Panc1 (cell line): ENCODE results near the gene KMT2D. TPM values are rescaled to one million over a fixed set of nuclear protein-coding genes. Genes with fewer than 3 reads are reported as not detected.

Experiments used
- ATAC-seq: fragments of 200-7000 bp; cut with Tn5 transposase; 2 replicates; pipeline ENCODE4 v1.9.1; 2020; ENCODE audit warnings: mild to moderate bottlenecking, moderate library complexity
- BruUV-seq: library from RNA; stranded (reverse); fragments of 400-500 nt; replicated peaks from 2 replicates; lab custom pipeline; 2021; lab: Mats Ljungman, UMichigan
- CTCF ChIA-PET: fragments of 300-600 bp; sonication (Branson Sonifier 250); formaldehyde crosslinking; loops from one replicate; lab custom pipeline; 2022; ENCODE audit warnings: antibody characterized with exemption; lab: Charles Lee
- POLR2A ChIA-PET: fragments of 300-600 bp; sonication (Branson Sonifier 250); formaldehyde crosslinking; loops from one replicate; lab custom pipeline; 2022; ENCODE audit warnings: antibody characterized with exemption; lab: Charles Lee
- DNase-seq: peaks from one replicate; pipeline ENCODE4 v3.0.0-alpha.2; 2010; ENCODE audit warnings: low read depth, low spot score
- H3K27ac ChIP-seq: 2 replicates; pipeline ENCODE4 v1.5.1; 2011; ENCODE audit warnings: mild to moderate bottlenecking, low read length, inconsistent platforms
- H3K27me3 ChIP-seq: fragments of 200-500 bp; sonication (Bioruptor generic); 2 replicates; pipeline ENCODE4 v1.6.0; 2014; ENCODE audit warnings: low read length, inconsistent platforms; ENCODE audit not compliant: control insufficient read depth, insufficient read depth
- H3K36me3 ChIP-seq: fragments of 200-500 bp; sonication (Bioruptor generic); 2 replicates; pipeline ENCODE4 v1.5.1; 2014; ENCODE audit warnings: inconsistent platforms, mild to moderate bottlenecking, low read length, moderate library complexity; ENCODE audit not compliant: control insufficient read depth, insufficient read depth
- H3K4me1 ChIP-seq: 2 replicates; pipeline ENCODE4 v1.5.1; 2011; ENCODE audit warnings: inconsistent platforms, mild to moderate bottlenecking, low read length, moderate library complexity; ENCODE audit not compliant: control insufficient read depth, insufficient read depth
- H3K4me3 ChIP-seq, 2 experiments: 2 replicates each; pipeline ENCODE4 v1.5.1; 2011 to 2012; ENCODE audit warnings: low read depth in 2 of 2, low read length in 2 of 2, mild to moderate bottlenecking in 2 of 2, inconsistent platforms in 1 of 2, moderate library complexity in 1 of 2
- H3K9me3 ChIP-seq: fragments of 200-500 bp; sonication (Bioruptor generic); 2 replicates; pipeline ENCODE4 v1.5.1; 2014; ENCODE audit warnings: low read depth, mild to moderate bottlenecking, inconsistent platforms, low read length, moderate library complexity; ENCODE audit not compliant: control insufficient read depth, insufficient read depth
- POLR2AphosphoS5 ChIP-seq: IDR thresholded peaks from 2 replicates; pipeline ENCODE4 v1.6.1; 2012; ENCODE audit warnings: mild to moderate bottlenecking, low read depth, low read length, moderate library complexity
- SIN3A ChIP-seq: IDR thresholded peaks from 2 replicates; pipeline ENCODE4 v1.6.1; 2012; ENCODE audit warnings: low read depth, mild to moderate bottlenecking, low read length, moderate library complexity, borderline replicate concordance; ENCODE audit not compliant: insufficient read depth
- TCF7L2 ChIP-seq: IDR thresholded peaks from 2 replicates; pipeline ENCODE4 v1.6.1; 2011; ENCODE audit warnings: mild to moderate bottlenecking, low read depth, low read length, inconsistent platforms
- in situ Hi-C: cut with HindIII; loops from 2 replicates; pipeline ENCODE4 v1.10.0; 2016; ENCODE audit warnings: low sequenced_read_pairs, low pct_unique_long_range_greater_than_20kb
- intact Hi-C: fragments of 100-400 bp; cut with micrococcal nuclease; formaldehyde crosslinking; loops from one replicate; pipeline ENCODE4 v1.10.0; 2022; ENCODE audit not compliant: unreplicated experiment
- total RNA-seq: library from RNA; stranded (reverse); gene quantifications from one replicate; pipeline ENCODE4 v1.2.1, GENCODE V29; 2021; ENCODE audit not compliant: unreplicated experiment
- TF ChIP-seq, protein P1 (sequence below): fragments of 450-650 bp; IDR thresholded peaks from 2 replicates; pipeline ENCODE4 v1.5.1; 2017; ENCODE audit warnings: mild to moderate bottlenecking
- TF ChIP-seq, protein P2 (sequence below), 2 experiments: IDR thresholded peaks; 2 replicates each; pipeline ENCODE4 v1.6.1; 2011 to 2012; ENCODE audit warnings: low read depth in 2 of 2, control low read depth in 1 of 2, low read length in 1 of 2, mild to moderate bottlenecking in 1 of 2, moderate library complexity in 1 of 2; ENCODE audit not compliant: insufficient read depth in 1 of 2

The KMT2D gene
- total RNA-seq, 1 experiment from 2014 or later = 64.7 TPM

DNA sequence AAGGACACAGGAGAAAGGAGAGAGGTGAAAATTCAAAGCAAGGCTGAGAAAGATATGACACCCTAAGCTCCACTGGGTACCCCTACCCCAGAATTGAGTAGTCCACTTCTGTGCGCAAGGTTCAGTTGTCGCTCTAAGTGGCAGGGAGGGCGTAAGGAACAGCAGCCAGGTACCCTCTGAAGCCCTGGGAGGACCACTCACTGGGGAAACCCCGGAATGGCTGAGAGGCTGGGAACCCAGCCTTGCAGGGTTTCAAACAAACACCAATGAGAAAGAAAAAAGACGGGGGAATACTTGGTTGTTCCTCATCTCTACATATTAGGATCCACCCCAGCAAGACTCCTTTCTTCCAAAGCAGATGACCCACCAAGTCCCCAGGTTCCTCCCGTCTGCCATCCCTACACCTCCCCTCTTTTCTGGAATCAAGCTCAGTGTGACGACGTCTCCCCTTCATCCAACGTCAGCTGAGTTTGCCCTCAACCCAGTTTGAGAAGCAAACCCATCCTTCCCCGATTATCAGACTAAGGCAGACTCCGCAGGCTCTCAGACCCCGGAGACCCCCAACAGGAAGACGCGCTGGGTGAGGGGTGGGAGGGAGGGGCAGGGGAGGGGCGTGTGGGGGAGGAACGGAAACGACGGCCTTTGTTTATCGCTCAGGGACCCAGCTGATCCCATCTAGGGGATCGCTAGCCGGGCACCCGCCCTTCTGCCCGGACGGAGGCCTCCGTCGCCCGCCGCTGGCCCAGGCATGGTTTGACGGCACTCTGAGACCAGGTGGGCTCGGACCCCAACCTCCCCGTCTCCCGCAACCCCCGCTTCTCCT is 49.3 kb upstream of the KMT2D start:
- in situ Hi-C loops = no loop called here
- POLR2A ChIA-PET = interaction anchor here (0.6 to 0.8 kb wide), 2 partner anchors 21 to 74 kb away, joined by 3 to 6 read pairs; partner anchors contain the start of gene TUBA1B
- intact Hi-C loops = no loop called here

DNA sequence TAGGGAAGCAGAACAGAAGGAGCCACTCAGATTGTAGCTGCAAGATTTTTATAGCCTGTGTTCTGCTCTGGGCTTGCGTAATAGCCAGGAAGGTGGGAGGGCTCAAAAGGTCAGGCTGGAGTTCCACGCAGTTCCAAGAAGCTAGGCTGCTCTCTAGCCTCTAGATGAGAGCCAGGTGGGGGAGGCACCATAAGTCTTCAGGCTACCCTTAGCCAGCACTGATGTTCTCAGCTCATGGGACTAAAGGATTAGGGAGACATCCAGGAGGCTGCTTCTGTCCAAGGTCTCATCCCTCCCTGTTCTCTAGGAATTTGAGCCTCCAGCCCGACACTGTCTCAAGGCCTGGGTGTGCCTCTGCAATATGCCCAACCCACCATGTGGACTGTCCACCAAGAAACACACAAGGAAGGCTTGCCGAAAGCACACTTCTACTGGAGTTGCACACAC is 48.4 kb upstream of the KMT2D start:
- Histone ChIP-seq H3K36me3 (no peaks in the 10 kb centered on the region; the same call in 1 of the 2 replicates), H3K4me3 (peak overlapping the region; percentile 92; a peak in 3 of 4 replicates), H3K9me3 (no peaks in the 10 kb centered on the region), H3K4me1 (peaks cover 14% of the 10 kb centered on the region), H3K27me3 (no peaks in the 10 kb centered on the region), H3K27ac (peak overlapping the region; percentile 74; the same call in 1 of the 2 replicates)
- BruUV-seq = TSS peak; percentile 64
- no peak for DNase-seq
- POLR2A ChIA-PET = interaction anchor here (0.5 to 0.6 kb wide), 2 partner anchors 31 to 75 kb away, joined by 4 to 6 read pairs; no protein-coding TSS in a partner anchor
- CTCF ChIA-PET = no interaction called here
- TF ChIP-seq, protein P1, sequence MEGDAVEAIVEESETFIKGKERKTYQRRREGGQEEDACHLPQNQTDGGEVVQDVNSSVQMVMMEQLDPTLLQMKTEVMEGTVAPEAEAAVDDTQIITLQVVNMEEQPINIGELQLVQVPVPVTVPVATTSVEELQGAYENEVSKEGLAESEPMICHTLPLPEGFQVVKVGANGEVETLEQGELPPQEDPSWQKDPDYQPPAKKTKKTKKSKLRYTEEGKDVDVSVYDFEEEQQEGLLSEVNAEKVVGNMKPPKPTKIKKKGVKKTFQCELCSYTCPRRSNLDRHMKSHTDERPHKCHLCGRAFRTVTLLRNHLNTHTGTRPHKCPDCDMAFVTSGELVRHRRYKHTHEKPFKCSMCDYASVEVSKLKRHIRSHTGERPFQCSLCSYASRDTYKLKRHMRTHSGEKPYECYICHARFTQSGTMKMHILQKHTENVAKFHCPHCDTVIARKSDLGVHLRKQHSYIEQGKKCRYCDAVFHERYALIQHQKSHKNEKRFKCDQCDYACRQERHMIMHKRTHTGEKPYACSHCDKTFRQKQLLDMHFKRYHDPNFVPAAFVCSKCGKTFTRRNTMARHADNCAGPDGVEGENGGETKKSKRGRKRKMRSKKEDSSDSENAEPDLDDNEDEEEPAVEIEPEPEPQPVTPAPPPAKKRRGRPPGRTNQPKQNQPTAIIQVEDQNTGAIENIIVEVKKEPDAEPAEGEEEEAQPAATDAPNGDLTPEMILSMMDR = no peak
- no peak for TF ChIP-seq SIN3A
- TF ChIP-seq POLR2AphosphoS5 = no peak
- TF ChIP-seq, protein P2, sequence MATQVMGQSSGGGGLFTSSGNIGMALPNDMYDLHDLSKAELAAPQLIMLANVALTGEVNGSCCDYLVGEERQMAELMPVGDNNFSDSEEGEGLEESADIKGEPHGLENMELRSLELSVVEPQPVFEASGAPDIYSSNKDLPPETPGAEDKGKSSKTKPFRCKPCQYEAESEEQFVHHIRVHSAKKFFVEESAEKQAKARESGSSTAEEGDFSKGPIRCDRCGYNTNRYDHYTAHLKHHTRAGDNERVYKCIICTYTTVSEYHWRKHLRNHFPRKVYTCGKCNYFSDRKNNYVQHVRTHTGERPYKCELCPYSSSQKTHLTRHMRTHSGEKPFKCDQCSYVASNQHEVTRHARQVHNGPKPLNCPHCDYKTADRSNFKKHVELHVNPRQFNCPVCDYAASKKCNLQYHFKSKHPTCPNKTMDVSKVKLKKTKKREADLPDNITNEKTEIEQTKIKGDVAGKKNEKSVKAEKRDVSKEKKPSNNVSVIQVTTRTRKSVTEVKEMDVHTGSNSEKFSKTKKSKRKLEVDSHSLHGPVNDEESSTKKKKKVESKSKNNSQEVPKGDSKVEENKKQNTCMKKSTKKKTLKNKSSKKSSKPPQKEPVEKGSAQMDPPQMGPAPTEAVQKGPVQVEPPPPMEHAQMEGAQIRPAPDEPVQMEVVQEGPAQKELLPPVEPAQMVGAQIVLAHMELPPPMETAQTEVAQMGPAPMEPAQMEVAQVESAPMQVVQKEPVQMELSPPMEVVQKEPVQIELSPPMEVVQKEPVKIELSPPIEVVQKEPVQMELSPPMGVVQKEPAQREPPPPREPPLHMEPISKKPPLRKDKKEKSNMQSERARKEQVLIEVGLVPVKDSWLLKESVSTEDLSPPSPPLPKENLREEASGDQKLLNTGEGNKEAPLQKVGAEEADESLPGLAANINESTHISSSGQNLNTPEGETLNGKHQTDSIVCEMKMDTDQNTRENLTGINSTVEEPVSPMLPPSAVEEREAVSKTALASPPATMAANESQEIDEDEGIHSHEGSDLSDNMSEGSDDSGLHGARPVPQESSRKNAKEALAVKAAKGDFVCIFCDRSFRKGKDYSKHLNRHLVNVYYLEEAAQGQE (IDR thresholded peaks at IDR 0.05; ENCODE audit: insufficient read depth in 1 of 2, low read depth in 2 of 2, low read length in 1 of 2) = no peak
- no peak for TF ChIP-seq TCF7L2
- no peak for ATAC-seq
- in situ Hi-C loops = no loop called here
- intact Hi-C loops = no loop called here

More for the DNA sequence above, 49.3 kb upstream of the KMT2D start:
- H3K27ac ChIP-seq = peak overlapping the region; percentile 80
- no peak for TF ChIP-seq TCF7L2
- TF ChIP-seq, protein P2 (IDR thresholded peaks at IDR 0.05; ENCODE audit: insufficient read depth in 1 of 2, low read depth in 2 of 2, low read length in 1 of 2) = no peak
- TF ChIP-seq POLR2AphosphoS5 = no peak
- TF ChIP-seq, protein P1 = no peak
- TF ChIP-seq SIN3A = no peak
- CTCF ChIA-PET = interaction anchor here (0.6 to 1.4 kb wide), 4 partner anchors 11 to 46 kb away, joined by 3 to 9 read pairs (median 3); no protein-coding TSS in a partner anchor
- no TSS peak for BruUV-seq
- no peaks in the 10 kb centered on the region; the same call in 1 of the 2 replicates for H3K36me3 ChIP-seq
- H3K4me3 ChIP-seq = peak overlapping the region; percentile 92
- DNase-seq (no peak), ATAC-seq (peak; percentile 18; the same call in 1 of the 2 replicates)
- H3K4me1 ChIP-seq = peaks cover 14% of the 10 kb centered on the region
- no peaks in the 10 kb centered on the region for H3K9me3 ChIP-seq
- no peaks in the 10 kb centered on the region for H3K27me3 ChIP-seq
